Colonic mucosa (tissue), 4 donors: ENCODE results near the gene KRT83. TPM values are rescaled to one million over a fixed set of nuclear protein-coding genes. Genes with fewer than 3 reads are reported as not detected.

ENCODE experiments used
- DNase-seq: peaks from one replicate; pipeline ENCODE4 v3.0.0-alpha.2; 2020
- H3K27ac ChIP-seq: fragments of 200-600 bp; one replicate; pipeline ENCODE4 v1.8.0; 2021
- H3K27me3 ChIP-seq: fragments of 200-600 bp; one replicate; pipeline ENCODE4 v1.8.0; 2021
- H3K36me3 ChIP-seq: fragments of 200-600 bp; one replicate; pipeline ENCODE4 v1.8.0; 2021
- H3K4me1 ChIP-seq: fragments of 200-600 bp; one replicate; pipeline ENCODE4 v1.8.0; 2021; ENCODE audit warnings: mild to moderate bottlenecking
- H3K4me3 ChIP-seq: fragments of 200-600 bp; one replicate; pipeline ENCODE4 v1.8.0; 2021
- H3K9ac ChIP-seq, 2 donors: one replicate each; pipeline ENCODE4 v1.7.0; 2013; ENCODE audit warnings: control low read depth in 2 of 2, low read depth in 2 of 2, low read length in 2 of 2
- H3K9me3 ChIP-seq: fragments of 200-600 bp; one replicate; pipeline ENCODE4 v1.8.0; 2021
- intact Hi-C: fragments of 100-400 bp; cut with DNase I; formaldehyde crosslinking; loops from one replicate; pipeline ENCODE4 v1.14.1; 2022
- total RNA-seq, 2 donors: library from RNA; stranded (reverse); fragmentation: NEBNext Ultra II Directional in 1 of 2; extraction: Animal tissue kit (Norgen Biotek cat#: 25700) in 1 of 2; gene quantifications; one replicate each; pipeline ENCODE4 v1.2.1, GENCODE V29; 2021
- TF ChIP-seq, protein P1 (sequence below): fragments of 200-600 bp; IDR thresholded peaks from one replicate; pipeline ENCODE4 v1.8.0; 2022; ENCODE audit warnings: antibody characterized with exemption, mild to moderate bottlenecking
- donor health status: healthy.
- donor health status: DM: no; HTN: no; CAD: no.
- donor health status: DM: no; HTN: no; CAD: no.

Gene KRT83
- total RNA-seq, 2 donors from 2014 or later: not detected

DNA sequence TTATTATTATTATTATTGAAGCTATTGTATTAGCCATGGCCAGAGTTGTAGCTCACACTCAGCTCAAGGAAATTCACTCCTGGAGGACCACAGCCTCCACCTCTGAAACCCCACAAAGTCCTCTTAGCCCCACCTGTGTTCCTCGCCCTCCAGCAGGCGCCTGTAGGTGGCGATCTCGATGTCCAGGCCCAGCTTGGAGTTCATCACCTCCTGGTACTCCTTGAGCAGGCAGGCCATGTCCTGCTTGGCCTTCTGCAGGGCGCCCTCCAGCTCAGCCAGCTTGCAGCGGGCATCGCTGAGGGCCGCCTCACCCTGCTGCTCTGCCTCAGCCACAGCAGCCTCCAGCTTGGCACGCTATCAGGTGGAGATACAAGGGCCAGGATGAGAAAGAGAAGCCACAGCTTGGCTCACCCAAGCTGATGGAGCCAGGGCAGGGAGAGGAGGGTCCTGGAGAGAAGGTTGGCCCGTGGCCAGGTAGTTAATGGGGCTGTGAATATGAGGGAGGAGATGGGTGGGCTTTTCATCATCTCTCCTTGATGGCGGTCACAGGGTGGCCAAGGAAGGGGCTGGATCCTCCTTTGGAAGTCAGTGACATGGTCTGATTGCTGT lies 41.0 kb upstream of the KRT83 start:
- intact Hi-C loops: no loop called here
- Histone ChIP-seq H3K9me3 (no peaks in the 10 kb centered on the region), H3K27ac (no peak overlapping the region), H3K27me3 (no peaks in the 10 kb centered on the region), H3K4me1 (no peaks in the 10 kb centered on the region), H3K36me3 (no peaks in the 10 kb centered on the region), H3K4me3 (no peak overlapping the region), H3K9ac (no peak overlapping the region)
- DNase-seq: no peak
- TF ChIP-seq, protein P1, sequence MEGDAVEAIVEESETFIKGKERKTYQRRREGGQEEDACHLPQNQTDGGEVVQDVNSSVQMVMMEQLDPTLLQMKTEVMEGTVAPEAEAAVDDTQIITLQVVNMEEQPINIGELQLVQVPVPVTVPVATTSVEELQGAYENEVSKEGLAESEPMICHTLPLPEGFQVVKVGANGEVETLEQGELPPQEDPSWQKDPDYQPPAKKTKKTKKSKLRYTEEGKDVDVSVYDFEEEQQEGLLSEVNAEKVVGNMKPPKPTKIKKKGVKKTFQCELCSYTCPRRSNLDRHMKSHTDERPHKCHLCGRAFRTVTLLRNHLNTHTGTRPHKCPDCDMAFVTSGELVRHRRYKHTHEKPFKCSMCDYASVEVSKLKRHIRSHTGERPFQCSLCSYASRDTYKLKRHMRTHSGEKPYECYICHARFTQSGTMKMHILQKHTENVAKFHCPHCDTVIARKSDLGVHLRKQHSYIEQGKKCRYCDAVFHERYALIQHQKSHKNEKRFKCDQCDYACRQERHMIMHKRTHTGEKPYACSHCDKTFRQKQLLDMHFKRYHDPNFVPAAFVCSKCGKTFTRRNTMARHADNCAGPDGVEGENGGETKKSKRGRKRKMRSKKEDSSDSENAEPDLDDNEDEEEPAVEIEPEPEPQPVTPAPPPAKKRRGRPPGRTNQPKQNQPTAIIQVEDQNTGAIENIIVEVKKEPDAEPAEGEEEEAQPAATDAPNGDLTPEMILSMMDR: no peak

DNA sequence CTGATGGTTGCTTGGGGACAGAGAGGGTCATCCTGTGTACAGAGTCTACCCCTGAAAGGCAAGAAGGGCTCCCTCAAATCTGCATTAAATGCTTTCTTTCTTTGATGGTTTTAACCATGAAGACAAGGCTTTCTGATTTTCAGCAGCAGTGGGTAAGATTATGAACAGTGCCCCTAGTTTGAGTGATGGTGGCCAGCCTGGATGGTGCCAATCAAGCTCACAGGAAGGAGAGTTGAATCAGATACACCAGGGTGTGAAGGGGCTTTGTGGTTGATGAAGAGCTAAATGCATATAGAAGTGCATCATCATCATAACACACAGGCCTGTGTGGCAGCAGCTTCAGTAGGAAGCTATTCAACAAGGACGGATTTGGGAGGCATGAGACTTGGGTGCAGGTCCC lies 40.4 kb upstream of the KRT83 start:
- no peak overlapping the region for H3K9ac ChIP-seq
- no peaks in the 10 kb centered on the region for H3K27me3 ChIP-seq
- TF ChIP-seq, protein P1: no peak
- no peaks in the 10 kb centered on the region for H3K36me3 ChIP-seq
- no peaks in the 10 kb centered on the region for H3K4me1 ChIP-seq
- no peak overlapping the region for H3K4me3 ChIP-seq
- no peak for DNase-seq
- H3K27ac ChIP-seq: no peak overlapping the region
- no peaks in the 10 kb centered on the region for H3K9me3 ChIP-seq
- intact Hi-C loops: no loop called here

DNA sequence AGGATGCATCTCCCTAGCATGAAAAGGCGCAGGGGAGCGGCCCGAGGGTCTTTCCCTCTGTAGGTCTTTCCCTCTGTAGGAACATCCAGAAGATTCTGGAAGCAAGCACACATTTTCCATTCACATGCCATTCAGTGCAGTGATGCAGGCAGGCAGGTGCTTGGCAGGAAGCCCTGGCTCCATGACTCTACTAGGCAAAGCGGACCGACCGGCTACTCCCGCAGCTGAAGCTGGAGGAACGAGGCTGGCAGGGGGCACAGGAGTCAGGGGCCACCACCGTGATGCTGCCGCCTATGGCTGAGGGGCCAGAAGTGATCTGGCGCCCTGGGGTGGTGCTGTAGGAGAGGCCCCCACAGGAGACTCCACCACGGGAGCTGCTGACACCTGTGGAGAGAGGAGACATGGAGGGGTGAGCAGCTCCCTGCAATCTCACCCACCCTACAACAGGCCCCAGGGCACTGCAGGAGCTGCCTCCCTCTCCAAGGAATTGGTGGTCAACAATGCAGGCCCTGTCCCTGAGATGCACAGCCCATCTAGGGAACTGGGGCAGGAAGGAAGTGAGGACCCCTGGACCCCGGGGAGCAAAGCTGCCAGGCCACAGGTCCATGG lies 39.6 kb upstream of the KRT83 start:
- TF ChIP-seq, protein P1: no peak
- no peak for DNase-seq
- H3K4me1 ChIP-seq: no peaks in the 10 kb centered on the region
- H3K36me3 ChIP-seq: no peaks in the 10 kb centered on the region
- no peaks in the 10 kb centered on the region for H3K27me3 ChIP-seq
- no peak overlapping the region for H3K4me3 ChIP-seq
- no peak overlapping the region for H3K9ac ChIP-seq
- intact Hi-C loops: no loop called here
- H3K27ac ChIP-seq: no peak overlapping the region
- H3K9me3 ChIP-seq: no peaks in the 10 kb centered on the region

DNA sequence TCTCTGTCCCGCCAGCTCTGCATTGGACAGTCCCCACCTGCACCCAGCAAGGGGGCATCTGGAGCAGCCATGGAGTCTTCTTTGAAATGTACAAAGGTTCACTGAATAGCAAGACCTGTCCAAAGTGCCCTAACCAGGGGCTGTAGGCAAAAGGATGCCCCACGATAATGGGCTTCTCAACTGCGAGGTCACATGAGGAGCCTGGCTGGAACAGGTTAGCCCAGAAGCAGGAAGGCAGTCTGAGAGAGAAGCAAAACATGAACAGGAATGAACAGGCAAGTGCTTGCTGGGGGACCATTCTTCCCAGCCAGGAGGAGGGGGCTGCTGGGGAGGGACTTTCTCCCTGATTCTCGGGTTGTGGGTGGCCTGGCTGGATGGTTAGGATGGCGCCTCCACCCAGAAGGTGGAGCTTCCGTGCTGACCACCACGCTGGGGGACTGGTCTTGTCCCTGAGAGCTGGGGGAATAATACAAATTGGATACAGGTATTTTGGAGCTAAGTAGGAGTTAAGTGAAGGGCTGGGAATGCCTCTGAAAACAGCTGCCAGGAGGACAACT lies 39.0 kb upstream of the KRT83 start:
- Histone ChIP-seq H3K9ac (no peak overlapping the region), H3K9me3 (no peaks in the 10 kb centered on the region), H3K4me1 (no peaks in the 10 kb centered on the region), H3K27ac (no peak overlapping the region), H3K36me3 (no peaks in the 10 kb centered on the region), H3K27me3 (no peaks in the 10 kb centered on the region), H3K4me3 (no peak overlapping the region)
- TF ChIP-seq, protein P1: no peak
- intact Hi-C loops: no loop called here
- DNase-seq: no peak

DNA sequence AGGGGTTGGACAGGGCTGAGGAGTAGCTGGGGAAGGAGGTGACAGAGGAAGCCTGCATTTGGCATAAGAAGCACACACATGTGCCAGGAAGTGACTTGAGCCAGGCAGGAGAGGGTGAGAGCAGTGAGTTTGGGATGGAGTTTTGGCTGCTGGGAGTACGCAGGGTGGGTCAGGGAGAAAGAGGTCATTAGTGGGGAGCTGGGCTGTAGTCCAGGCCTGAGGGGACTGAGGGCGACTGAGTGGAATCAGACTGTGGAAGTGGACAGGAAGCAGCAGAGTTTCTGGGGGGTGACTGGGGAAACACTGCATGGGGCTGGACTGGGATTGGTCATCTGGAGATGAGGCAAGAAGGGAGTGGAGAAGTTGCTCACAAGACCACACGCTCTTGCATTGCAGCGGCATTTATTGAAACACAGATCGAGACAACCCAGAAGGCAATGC lies 38.4 kb upstream of the KRT83 start:
- DNase-seq: no peak
- Histone ChIP-seq H3K4me1 (no peaks in the 10 kb centered on the region), H3K4me3 (no peak overlapping the region), H3K36me3 (no peaks in the 10 kb centered on the region), H3K9me3 (no peaks in the 10 kb centered on the region), H3K27ac (no peak overlapping the region), H3K9ac (no peak overlapping the region), H3K27me3 (no peaks in the 10 kb centered on the region)
- intact Hi-C loops: no loop called here
- TF ChIP-seq, protein P1: no peak
